ENCODE data around the gene AKR7A2. TPM values are rescaled to one million over a fixed set of nuclear protein-coding genes. Genes with fewer than 3 reads are reported as not detected.

The AKR7A2 gene
- total and polyA plus RNA-seq, 9 of the 15 experiments (the other 6 are each of a cell fraction or from before 2014, with no cell fraction given) = 2.0 to 78.4 (median 49.4) TPM

DNA sequence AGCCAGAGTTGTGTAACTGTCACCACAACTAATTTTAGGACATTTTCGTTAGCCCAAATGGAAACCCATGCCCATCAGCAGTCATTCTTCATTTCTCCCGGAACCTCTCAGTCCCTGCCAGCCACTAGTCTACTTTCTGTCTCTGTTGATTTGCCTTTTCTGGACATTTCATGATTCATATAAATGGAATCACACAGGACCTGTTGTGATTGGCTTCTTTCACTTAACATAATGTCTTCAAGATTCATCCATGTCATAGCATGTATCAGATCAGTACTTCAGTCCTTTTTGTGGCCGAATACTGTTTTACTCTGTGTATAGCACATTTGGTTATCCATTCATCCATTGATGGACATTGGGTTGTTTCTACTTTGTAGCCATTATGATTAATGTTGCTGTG, 7.3 kb upstream of the AKR7A2 start:
- ChIA-PET CTCF (ENCODE audit: low intra/inter-chr PET ratio) (no interaction called here), POLR2A (no interaction called here)
- no peak overlapping the region for H3K4me3 ChIP-seq
- H3K27ac ChIP-seq (ENCODE audit: extremely low read depth, low read depth, low read length) = no peak overlapping the region
- H3K36me3 ChIP-seq (ENCODE audit: control insufficient read depth, insufficient read depth, low read length) = peaks cover 57% of the 10 kb centered on the region
- peaks cover 28% of the 10 kb centered on the region for H4K20me1 ChIP-seq (replicated peaks; ENCODE audit: control insufficient read depth, insufficient read depth, low read length)
- H3K27me3 ChIP-seq (ENCODE audit: control insufficient read depth in 2 of 2, insufficient read depth in 2 of 2, low read length in 2 of 2) = no peaks in the 10 kb centered on the region
- no peaks in the 10 kb centered on the region for H3K9me3 ChIP-seq (replicated peaks; ENCODE audit: control insufficient read depth, insufficient read depth, low read depth, low read length)
- H3K79me2 ChIP-seq (ENCODE audit: control insufficient read depth, insufficient read depth, low read length) = peaks cover 30% of the 10 kb centered on the region
- WGBS (ENCODE audit: insufficient coverage, low coverage, missing lambda C conversion rate) = 85% methylated on average over 3 of the region's 3 CpGs
- H3K4me2 ChIP-seq (ENCODE audit: insufficient read depth, low read length) = no peak overlapping the region
- H2AFZ ChIP-seq (ENCODE audit: low read depth, low read length) = no peak overlapping the region
- H3K9ac ChIP-seq (ENCODE audit: insufficient read depth in 1 of 2, low read depth in 2 of 2, low read length in 2 of 2) = no peak overlapping the region
- BruUV-seq (replicated peaks) = no TSS peak
- H3K4me1 ChIP-seq (replicated peaks in 1 of 2; ENCODE audit: control insufficient read depth in 2 of 2, insufficient read depth in 2 of 2, low read length in 2 of 2) = peaks cover 32 to 39% of the 10 kb centered on the region in 2 experiments
- intact Hi-C loops (cut with micrococcal nuclease) = no loop called here
- no peak for TF ChIP-seq ZNF444 (CRISPR knock-in tag; IDR thresholded peaks at IDR 0.05)
- TF ChIP-seq ZNF79 (CRISPR knock-in tag; IDR thresholded peaks at IDR 0.05; ENCODE audit: low read depth) = no peak
- no peak for TF ChIP-seq ZNF140 (CRISPR knock-in tag; IDR thresholded peaks at IDR 0.05)
- TF ChIP-seq, protein P1, sequence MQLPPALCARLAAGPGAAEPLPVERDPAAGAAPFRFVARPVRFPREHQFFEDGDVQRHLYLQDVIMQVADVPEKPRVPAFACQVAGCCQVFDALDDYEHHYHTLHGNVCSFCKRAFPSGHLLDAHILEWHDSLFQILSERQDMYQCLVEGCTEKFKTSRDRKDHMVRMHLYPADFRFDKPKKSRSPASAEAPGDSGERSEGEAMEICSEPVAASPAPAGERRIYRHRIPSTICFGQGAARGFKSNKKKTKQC (CRISPR knock-in tag; IDR thresholded peaks at IDR 0.05) = no peak
- TF ChIP-seq, protein P2, sequence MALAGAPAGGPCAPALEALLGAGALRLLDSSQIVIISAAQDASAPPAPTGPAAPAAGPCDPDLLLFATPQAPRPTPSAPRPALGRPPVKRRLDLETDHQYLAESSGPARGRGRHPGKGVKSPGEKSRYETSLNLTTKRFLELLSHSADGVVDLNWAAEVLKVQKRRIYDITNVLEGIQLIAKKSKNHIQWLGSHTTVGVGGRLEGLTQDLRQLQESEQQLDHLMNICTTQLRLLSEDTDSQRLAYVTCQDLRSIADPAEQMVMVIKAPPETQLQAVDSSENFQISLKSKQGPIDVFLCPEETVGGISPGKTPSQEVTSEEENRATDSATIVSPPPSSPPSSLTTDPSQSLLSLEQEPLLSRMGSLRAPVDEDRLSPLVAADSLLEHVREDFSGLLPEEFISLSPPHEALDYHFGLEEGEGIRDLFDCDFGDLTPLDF (CRISPR knock-in tag; IDR thresholded peaks at IDR 0.05) = no peak
- no peak for TF ChIP-seq SNIP1 (IDR thresholded peaks at IDR 0.05; ENCODE audit: low read depth)
- TF ChIP-seq, protein P3, sequence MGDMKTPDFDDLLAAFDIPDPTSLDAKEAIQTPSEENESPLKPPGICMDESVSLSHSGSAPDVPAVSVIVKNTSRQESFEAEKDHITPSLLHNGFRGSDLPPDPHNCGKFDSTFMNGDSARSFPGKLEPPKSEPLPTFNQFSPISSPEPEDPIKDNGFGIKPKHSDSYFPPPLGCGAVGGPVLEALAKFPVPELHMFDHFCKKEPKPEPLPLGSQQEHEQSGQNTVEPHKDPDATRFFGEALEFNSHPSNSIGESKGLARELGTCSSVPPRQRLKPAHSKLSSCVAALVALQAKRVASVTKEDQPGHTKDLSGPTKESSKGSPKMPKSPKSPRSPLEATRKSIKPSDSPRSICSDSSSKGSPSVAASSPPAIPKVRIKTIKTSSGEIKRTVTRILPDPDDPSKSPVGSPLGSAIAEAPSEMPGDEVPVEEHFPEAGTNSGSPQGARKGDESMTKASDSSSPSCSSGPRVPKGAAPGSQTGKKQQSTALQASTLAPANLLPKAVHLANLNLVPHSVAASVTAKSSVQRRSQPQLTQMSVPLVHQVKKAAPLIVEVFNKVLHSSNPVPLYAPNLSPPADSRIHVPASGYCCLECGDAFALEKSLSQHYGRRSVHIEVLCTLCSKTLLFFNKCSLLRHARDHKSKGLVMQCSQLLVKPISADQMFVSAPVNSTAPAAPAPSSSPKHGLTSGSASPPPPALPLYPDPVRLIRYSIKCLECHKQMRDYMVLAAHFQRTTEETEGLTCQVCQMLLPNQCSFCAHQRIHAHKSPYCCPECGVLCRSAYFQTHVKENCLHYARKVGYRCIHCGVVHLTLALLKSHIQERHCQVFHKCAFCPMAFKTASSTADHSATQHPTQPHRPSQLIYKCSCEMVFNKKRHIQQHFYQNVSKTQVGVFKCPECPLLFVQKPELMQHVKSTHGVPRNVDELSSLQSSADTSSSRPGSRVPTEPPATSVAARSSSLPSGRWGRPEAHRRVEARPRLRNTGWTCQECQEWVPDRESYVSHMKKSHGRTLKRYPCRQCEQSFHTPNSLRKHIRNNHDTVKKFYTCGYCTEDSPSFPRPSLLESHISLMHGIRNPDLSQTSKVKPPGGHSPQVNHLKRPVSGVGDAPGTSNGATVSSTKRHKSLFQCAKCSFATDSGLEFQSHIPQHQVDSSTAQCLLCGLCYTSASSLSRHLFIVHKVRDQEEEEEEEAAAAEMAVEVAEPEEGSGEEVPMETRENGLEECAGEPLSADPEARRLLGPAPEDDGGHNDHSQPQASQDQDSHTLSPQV (IDR thresholded peaks at IDR 0.05) = no peak
- TF ChIP-seq, protein P4, sequence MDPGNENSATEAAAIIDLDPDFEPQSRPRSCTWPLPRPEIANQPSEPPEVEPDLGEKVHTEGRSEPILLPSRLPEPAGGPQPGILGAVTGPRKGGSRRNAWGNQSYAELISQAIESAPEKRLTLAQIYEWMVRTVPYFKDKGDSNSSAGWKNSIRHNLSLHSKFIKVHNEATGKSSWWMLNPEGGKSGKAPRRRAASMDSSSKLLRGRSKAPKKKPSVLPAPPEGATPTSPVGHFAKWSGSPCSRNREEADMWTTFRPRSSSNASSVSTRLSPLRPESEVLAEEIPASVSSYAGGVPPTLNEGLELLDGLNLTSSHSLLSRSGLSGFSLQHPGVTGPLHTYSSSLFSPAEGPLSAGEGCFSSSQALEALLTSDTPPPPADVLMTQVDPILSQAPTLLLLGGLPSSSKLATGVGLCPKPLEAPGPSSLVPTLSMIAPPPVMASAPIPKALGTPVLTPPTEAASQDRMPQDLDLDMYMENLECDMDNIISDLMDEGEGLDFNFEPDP (CRISPR knock-in tag; IDR thresholded peaks at IDR 0.05) = no peak
- no peak for TF ChIP-seq KAT8 (IDR thresholded peaks at IDR 0.05; ENCODE audit: low read depth)
- TF ChIP-seq, protein P5, sequence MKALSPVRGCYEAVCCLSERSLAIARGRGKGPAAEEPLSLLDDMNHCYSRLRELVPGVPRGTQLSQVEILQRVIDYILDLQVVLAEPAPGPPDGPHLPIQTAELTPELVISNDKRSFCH (CRISPR knock-in tag; IDR thresholded peaks at IDR 0.05) = no peak
- TF ChIP-seq, protein P5 (tag; IDR thresholded peaks at IDR 0.05) = no peak
- TF ChIP-seq MTA3 (IDR thresholded peaks at IDR 0.05; ENCODE audit: borderline replicate concordance) = no peak
- TF ChIP-seq ARID2 (IDR thresholded peaks at IDR 0.05) = no peak
- TF ChIP-seq STAG1 (CRISPR knock-in tag; IDR thresholded peaks at IDR 0.05; ENCODE audit: borderline replicate concordance) = no peak
- peaks cover 4% of the 10 kb centered on the region for H3K9me1 ChIP-seq (ENCODE audit: control insufficient read depth, insufficient read depth, low read length)
- ATAC-seq (no peak), FAIRE-seq (no peak), DNase-seq (ENCODE audit: extremely low read depth in 1 of 4, low spot score in 3 of 4) (no peak)
- in situ Hi-C loops (cut with MboI) = no loop called here

Measured in K562 (cell line).